ENCODE data around the gene SCARB2.

Gene SCARB2

GRCh38 chr4:76188557-76188956 is 25.1 kb downstream of the SCARB2 start:
- Histone ChIP-seq H3K4me3 (ENCODE audit: low read length, poor library complexity, severe bottlenecking) (no peak overlapping the region), H3K9me3 (ENCODE audit: insufficient read depth, low read depth, low read length) (peaks cover 7% of the 10 kb centered on the region), H3K4me2 (ENCODE audit: low read depth, low read length, poor library complexity, severe bottlenecking) (no peak overlapping the region), H3K36me3 (ENCODE audit: insufficient read depth, low read length) (peaks cover 33% of the 10 kb centered on the region), H3K79me2 (ENCODE audit: insufficient read depth, low read length) (0 out of 2 replicates have a peak, but pooled peaks cover 6% of the 10 kb centered on the region), H2AFZ (ENCODE audit: low read length) (no peak overlapping the region), H3F3A (ENCODE audit: low read depth) (no peaks in the 10 kb centered on the region), H4K20me1 (ENCODE audit: insufficient read depth, low read length, poor library complexity, severe bottlenecking) (no peaks in the 10 kb centered on the region), H3K27me3 (ENCODE audit: insufficient read depth, low read length, poor library complexity, severe bottlenecking) (no peaks in the 10 kb centered on the region), H3K9ac (ENCODE audit: low read depth, low read length, poor library complexity, severe bottlenecking) (no peak overlapping the region), H3K9me2 (replicated peaks; ENCODE audit: low read depth, low read length) (no peaks in the 10 kb centered on the region), H3K4me1 (ENCODE audit: insufficient read depth, low read length, poor library complexity, severe bottlenecking) (no peaks in the 10 kb centered on the region)
- TF ChIP-seq, protein P1, sequence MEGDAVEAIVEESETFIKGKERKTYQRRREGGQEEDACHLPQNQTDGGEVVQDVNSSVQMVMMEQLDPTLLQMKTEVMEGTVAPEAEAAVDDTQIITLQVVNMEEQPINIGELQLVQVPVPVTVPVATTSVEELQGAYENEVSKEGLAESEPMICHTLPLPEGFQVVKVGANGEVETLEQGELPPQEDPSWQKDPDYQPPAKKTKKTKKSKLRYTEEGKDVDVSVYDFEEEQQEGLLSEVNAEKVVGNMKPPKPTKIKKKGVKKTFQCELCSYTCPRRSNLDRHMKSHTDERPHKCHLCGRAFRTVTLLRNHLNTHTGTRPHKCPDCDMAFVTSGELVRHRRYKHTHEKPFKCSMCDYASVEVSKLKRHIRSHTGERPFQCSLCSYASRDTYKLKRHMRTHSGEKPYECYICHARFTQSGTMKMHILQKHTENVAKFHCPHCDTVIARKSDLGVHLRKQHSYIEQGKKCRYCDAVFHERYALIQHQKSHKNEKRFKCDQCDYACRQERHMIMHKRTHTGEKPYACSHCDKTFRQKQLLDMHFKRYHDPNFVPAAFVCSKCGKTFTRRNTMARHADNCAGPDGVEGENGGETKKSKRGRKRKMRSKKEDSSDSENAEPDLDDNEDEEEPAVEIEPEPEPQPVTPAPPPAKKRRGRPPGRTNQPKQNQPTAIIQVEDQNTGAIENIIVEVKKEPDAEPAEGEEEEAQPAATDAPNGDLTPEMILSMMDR (conservative IDR thresholded peaks at IDR 0.05; ENCODE audit: low read length), result no peak
- TF ChIP-seq EZH2phosphoT487 (IDR thresholded peaks at IDR 0.05; ENCODE audit: borderline replicate concordance), result no peak

DNA sequence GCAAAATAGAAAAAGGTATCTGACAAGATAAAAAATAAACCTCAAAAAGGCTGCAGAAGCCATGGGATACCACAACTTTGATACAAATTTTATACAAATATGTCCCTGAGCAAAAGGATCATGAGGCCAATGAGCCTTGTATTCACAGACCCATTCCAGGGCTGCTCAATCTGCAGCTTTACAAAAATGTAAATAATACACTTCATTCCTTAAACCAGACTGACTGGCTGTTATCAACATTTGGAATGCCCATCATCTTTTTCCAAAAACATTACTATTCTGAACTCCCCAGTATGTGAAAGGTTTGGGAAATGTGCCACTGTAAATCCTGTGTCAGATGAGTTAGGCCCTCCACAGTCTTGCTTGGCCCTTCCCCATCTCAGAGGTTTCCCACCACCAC is 25.5 kb downstream of the SCARB2 start:
- H3K4me1 ChIP-seq (ENCODE audit: insufficient read depth, low read length, poor library complexity, severe bottlenecking), result no peaks in the 10 kb centered on the region
- no peak overlapping the region for H3K4me2 ChIP-seq (ENCODE audit: low read depth, low read length, poor library complexity, severe bottlenecking)
- H3K79me2 ChIP-seq (ENCODE audit: insufficient read depth, low read length), result 0 out of 2 replicates have a peak, but pooled peaks cover 6% of the 10 kb centered on the region
- no peak overlapping the region for H3K4me3 ChIP-seq (ENCODE audit: low read length, poor library complexity, severe bottlenecking)
- no peak for TF ChIP-seq EZH2phosphoT487 (IDR thresholded peaks at IDR 0.05; ENCODE audit: borderline replicate concordance)
- TF ChIP-seq, protein P1 (conservative IDR thresholded peaks at IDR 0.05; ENCODE audit: low read length), result no peak
- H4K20me1 ChIP-seq (ENCODE audit: insufficient read depth, low read length, poor library complexity, severe bottlenecking), result no peaks in the 10 kb centered on the region
- H2AFZ ChIP-seq (ENCODE audit: low read length), result no peak overlapping the region
- H3K9me3 ChIP-seq (ENCODE audit: insufficient read depth, low read depth, low read length), result peaks cover 7% of the 10 kb centered on the region
- no peaks in the 10 kb centered on the region for H3K27me3 ChIP-seq (ENCODE audit: insufficient read depth, low read length, poor library complexity, severe bottlenecking)
- H3K9ac ChIP-seq (ENCODE audit: low read depth, low read length, poor library complexity, severe bottlenecking), result no peak overlapping the region
- H3F3A ChIP-seq (ENCODE audit: low read depth), result no peaks in the 10 kb centered on the region
- no peaks in the 10 kb centered on the region for H3K9me2 ChIP-seq (replicated peaks; ENCODE audit: low read depth, low read length)
- H3K36me3 ChIP-seq (ENCODE audit: insufficient read depth, low read length), result peaks cover 28% of the 10 kb centered on the region

DNA sequence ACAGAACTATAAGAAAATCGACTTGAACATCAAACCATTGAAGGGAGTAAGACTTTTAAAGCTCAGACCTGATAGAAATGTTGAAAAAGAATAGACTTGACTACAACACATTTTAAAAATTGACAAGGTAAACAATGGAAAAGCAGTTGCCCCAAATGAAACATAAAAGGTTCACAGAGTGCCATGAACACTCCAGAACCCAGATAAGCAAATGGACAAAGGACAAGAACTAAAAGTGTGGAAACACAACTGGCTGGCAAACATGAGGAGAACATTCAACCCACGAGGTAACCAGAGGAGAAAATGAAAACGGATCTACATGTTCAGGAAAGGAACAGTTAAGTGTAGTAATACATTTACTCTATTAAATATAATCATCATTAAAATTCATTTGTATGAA is 26.5 kb downstream of the SCARB2 start:
- H3K4me3 ChIP-seq (ENCODE audit: low read length, poor library complexity, severe bottlenecking), result no peak overlapping the region
- H3K27me3 ChIP-seq (ENCODE audit: insufficient read depth, low read length, poor library complexity, severe bottlenecking), result no peaks in the 10 kb centered on the region
- no peaks in the 10 kb centered on the region for H4K20me1 ChIP-seq (ENCODE audit: insufficient read depth, low read length, poor library complexity, severe bottlenecking)
- no peaks in the 10 kb centered on the region for H3F3A ChIP-seq (ENCODE audit: low read depth)
- peaks cover 4% of the 10 kb centered on the region; the same call in 1 of the 2 replicates for H3K9me3 ChIP-seq (ENCODE audit: insufficient read depth, low read depth, low read length)
- no peak overlapping the region for H3K4me2 ChIP-seq (ENCODE audit: low read depth, low read length, poor library complexity, severe bottlenecking)
- no peak overlapping the region for H3K9ac ChIP-seq (ENCODE audit: low read depth, low read length, poor library complexity, severe bottlenecking)
- TF ChIP-seq, protein P1 (conservative IDR thresholded peaks at IDR 0.05; ENCODE audit: low read length), result no peak
- TF ChIP-seq EZH2phosphoT487 (IDR thresholded peaks at IDR 0.05; ENCODE audit: borderline replicate concordance), result no peak
- H3K4me1 ChIP-seq (ENCODE audit: insufficient read depth, low read length, poor library complexity, severe bottlenecking), result no peaks in the 10 kb centered on the region
- H3K9me2 ChIP-seq (replicated peaks; ENCODE audit: low read depth, low read length), result no peaks in the 10 kb centered on the region
- 0 out of 2 replicates have a peak, but pooled peaks cover 6% of the 10 kb centered on the region for H3K79me2 ChIP-seq (ENCODE audit: insufficient read depth, low read length)
- H3K36me3 ChIP-seq (ENCODE audit: insufficient read depth, low read length), result peaks cover 19% of the 10 kb centered on the region; the same call in 1 of the 2 replicates
- no peak overlapping the region for H2AFZ ChIP-seq (ENCODE audit: low read length)

Measured in Loucy (cell line).